Hematopoietic multipotent progenitor cell (in vitro differentiated cells): Measurements from ENCODE around the gene RNU5B-1. TPM values are rescaled to one million over a fixed set of nuclear protein-coding genes. Genes with fewer than 3 reads are reported as not detected.

Experiments
- DNase-seq, 3 donors: peaks; one replicate each; pipeline ENCODE4 v3.0.0-alpha.2; 2011 to 2015; ENCODE audit warnings: low read depth in 2 of 3, low spot score in 2 of 3
- total RNA-seq: library from RNA; depleted of rRNA; stranded (reverse); fragments of >200 nt; gene quantifications from one replicate; pipeline ENCODE4 v1.2.3, GENCODE V29; 2012

RNU5B-1 gene
- total RNA-seq, 1 donor: not detected

GRCh38 chr15:65327651-65328393 is 23.3 kb downstream of the RNU5B-1 start:
- DNase-seq: peak in 1 of 3 donors; percentile 45

DNA sequence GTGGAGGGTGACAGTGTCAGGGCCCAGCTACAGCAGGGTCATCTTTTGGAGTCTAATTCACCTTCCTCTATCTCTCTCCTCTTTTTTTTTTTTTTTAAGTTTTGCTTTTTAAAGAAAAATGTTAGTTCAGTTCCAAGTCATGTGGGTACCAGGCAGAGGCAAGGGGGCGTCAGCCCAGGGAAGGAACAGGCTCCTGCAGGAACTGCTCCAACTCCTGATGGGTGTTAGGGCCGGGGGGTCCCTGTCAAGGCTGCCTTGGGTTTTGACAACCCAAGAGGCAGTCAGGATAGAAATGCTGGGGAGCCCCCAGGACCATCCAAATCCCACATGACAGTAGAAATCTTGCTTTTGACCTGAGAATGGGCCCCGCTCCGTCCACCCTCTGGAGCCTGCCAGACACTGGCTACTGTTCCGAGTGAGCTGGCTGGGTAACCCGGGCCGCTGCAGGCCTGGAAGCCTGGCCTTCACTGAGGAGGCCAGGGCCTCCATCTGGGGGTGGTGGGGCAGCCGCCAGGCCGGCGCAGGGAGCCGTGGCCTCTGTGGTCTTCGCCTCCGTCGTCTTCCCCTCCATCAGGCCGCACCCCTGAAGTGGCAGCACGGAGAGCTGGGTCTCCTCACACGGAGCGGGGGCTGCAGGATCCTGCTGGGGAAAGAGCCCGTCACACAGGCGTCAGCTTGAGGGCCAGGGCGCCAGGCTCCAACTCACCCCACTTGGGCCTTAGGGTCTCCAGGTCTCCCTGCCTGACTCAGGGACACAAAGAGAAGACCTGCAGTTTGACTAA is 24.2 kb downstream of the RNU5B-1 start:
- DNase-seq: no peak

DNA sequence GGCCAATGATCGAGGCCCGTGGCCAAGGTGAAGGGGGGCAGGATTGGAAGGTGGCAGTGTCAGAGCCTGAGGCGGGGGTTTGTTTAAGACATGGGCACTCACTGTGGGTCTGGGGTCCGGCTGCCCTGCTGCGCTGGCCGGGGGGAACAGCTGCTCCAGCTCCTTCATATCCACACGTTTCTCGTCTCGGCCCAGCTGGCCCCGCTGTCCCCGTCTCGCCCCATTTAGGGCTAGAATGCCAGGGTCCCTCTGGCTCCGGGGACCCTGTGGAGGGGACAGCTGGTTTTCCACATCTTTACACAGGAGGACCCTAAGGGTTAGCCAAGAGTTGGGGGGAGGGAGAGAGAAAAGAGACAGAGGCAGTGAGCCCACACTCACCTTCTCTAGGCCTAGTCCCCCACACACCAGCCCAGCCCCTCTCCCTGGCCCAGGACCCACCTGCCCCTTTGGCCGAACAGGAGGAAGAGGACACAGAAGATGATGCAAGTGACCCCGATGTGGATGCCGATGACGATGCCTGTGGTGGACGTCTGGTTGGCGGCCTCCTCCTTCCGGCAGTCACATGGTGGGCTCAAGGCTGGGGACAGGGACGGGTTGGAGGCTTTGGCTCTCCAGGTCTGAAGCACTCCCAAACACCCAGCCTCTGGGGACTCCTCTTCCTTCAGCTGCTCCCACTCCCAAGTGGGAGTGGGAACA is 25.0 kb downstream of the RNU5B-1 start:
- DNase-seq: no peak

- no peak for DNase-seq
These were observed 25.7 kb downstream of the RNU5B-1 start for GRCh38 chr15:65329984-65330735.

- DNase-seq: no peak
These were observed 26.6 kb downstream of the RNU5B-1 start for GRCh38 chr15:65330934-65331645.

DNA sequence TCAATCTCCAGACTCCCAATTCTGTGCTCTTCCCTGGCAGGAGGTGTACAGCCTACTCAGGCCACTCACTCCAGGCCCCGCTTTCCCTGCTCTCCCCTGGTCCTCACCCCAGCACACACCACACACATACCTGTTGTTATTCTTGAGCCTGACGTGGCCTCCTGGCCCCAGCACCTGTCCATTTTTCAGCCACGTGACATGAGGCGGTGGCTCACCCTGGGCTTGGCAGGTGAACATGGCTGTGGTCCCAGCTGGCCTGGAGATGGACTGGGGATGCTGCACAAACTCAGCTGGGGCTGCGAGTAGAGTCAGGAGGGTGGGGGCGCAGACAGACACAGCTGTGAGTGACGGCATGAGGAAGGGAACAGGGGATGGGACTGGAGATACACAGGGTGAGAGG is 27.3 kb downstream of the RNU5B-1 start:
- no peak for DNase-seq

DNA sequence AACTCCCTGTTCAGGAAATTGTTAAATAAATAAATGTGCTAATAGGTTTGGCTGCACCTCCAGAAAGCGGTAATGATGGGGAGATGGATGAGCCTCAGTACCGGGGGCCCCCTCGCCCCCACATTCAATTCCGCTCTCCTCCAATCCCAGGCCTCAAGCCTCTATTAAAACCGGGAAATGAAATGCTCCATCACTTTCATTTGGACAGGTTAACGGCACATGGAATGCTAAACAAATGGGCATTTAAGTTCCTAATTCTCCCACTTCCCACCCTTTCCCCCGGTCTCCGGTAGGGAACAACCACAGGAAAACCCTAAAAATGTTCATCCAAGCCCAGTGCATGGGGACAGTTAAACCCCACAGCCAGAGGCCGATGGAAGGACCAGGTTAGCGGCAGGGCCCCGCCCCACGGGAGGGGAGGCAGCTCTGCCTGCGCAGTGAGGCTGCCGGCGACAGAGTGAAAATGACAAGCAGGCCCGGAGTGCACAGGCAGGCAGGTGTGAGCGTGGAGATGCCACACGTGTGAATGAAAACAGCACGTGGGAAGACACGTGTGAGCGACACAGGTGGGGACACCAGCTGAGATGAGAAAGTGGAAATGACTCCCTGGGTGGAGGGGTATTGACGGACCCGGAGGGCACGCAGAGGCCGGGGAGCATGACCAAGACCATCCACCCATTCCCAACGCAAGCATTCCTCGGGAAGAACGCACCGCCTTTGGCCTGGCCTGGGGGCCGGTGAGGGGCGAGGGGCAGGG is 28.1 kb downstream of the RNU5B-1 start:
- DNase-seq: no peak

DNA sequence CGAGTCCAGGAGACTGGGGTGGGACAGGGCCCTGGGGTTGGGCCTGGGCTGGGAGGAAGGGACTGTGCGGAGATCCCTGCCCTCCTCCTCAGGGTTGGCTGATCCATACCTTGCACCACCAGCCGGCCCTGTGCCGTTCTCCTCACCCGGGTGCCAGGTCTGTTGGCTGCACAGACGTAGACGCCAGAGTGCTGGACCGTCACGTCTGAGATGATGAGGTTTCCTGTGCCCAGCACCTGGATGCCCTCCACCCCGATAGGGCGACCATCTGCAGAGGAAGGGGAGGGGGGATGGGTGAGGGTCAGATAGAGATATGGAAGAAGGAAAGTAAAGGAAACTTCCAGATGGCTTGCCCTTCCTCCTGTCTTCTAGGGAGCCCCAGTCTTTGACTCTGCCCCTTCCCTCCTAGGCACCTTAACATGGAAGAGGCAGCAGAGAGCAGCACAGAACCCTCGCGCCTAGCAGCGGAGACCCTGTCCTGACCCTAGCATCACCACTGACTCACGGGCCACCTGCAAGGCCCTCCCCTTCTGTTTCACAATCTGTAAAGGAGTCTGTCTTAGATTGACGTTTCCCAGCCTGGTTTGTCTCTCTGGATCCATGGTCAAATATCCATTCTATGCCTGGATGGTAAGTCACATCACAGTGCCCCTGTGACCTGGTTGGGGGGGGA is 28.8 kb downstream of the RNU5B-1 start:
- no peak for DNase-seq

DNA sequence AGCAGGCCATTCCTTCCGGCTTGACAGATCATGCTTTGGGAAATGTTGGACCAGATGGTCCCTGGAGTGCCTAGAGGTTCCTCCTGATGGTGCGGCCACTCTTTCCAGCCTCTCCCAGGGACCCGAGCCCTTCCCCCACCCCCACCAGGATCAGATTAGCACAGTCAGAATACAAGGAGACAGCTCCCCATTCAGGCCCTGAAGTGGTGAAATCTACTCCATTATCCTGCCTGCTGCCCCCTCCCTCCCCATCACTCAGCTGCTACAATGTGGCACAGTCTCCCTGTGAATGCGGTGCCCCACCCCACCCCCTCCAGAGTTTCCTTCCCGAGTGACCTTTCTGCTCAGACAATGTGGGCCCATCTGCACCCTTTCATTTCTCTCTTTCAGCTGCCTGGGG is 29.4 kb downstream of the RNU5B-1 start:
- no peak for DNase-seq

DNA sequence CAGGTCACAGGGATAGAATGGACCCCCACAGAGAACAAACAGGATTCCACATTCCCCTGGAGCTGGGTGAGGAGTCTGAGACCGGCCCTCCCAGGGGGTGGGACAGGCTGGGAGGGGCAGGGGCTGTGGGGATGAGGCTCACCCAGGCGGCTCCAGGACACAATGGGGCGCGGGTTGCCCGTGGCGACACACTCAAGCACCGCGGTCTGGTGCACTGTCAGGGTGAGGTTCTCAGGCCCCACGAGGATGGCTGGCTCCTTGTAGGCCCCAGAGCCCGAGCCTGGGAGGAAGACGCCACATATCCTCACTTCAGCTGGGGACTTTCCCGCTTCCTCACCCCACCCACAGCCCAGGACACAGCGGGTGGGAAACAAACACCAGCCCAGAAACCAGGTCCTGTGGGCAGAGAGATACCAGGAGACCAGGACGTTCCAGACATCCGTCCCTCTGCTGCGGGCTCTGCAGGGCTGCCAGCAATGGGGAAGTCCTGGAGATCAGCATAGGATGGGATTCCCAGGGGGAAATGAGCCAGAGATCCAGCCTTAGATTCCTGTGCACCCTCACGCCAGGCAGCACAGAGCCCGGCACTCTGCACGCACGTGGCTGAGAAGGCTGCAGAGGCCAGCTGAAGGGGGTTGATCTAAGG is 30.2 kb downstream of the RNU5B-1 start:
- DNase-seq: no peak

- no peak for DNase-seq
These were observed 31.0 kb downstream of the RNU5B-1 start for GRCh38 chr15:65335278-65336055.

- DNase-seq: no peak
These were observed 32.3 kb downstream of the RNU5B-1 start for GRCh38 chr15:65336493-65337435.

- no peak for DNase-seq
These were observed 33.1 kb downstream of the RNU5B-1 start for GRCh38 chr15:65337436-65338070.

GRCh38 chr15:65338366-65338765 is 33.9 kb downstream of the RNU5B-1 start:
- no peak for DNase-seq

GRCh38 chr15:65338823-65339222 is 34.3 kb downstream of the RNU5B-1 start:
- DNase-seq: no peak

GRCh38 chr15:65339416-65339815 is 34.9 kb downstream of the RNU5B-1 start:
- no peak for DNase-seq
